NCI-H1694 treated with DMSO at 0.1 percent for 48 hours (cell line): ENCODE data around the gene TDRD10.
A peak's percentile ranks its signal among the peaks of the same experiment; 100 is the strongest.
"Not testable (repeated sequence)": the region's sequence is repeated elsewhere in the genome, so short reads cannot be mapped to it uniquely, and the experiment has no call there.

Source experiments
- DNase-seq: peaks from one replicate; lab custom pipeline; 2025; lab: John Stamatoyannopoulos, UW

Gene TDRD10

GRCh38 chr1:154479764-154480421 lies 22.1 kb upstream of the TDRD10 start:
- peak; percentile 98 for DNase-seq

DNA sequence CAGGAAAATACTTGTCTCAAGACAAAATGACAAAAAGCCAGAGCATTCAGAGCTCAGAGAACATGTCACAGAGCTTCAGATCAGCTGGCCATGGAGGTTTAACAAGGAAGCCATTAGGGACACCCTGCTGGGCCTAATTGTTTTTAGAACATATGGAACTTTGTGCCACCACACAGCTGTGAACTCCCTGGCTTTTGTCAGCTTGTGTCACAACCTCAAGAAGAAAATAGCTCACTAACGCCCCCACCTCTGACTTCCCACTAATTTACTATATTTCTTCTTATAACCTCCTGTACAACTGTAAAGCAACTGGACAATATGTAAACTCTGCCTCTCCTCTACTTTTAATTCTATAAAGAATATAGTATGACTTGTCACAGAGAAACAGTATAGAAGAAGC lies 21.0 kb upstream of the TDRD10 start:
- peak; percentile 99 for DNase-seq

DNA sequence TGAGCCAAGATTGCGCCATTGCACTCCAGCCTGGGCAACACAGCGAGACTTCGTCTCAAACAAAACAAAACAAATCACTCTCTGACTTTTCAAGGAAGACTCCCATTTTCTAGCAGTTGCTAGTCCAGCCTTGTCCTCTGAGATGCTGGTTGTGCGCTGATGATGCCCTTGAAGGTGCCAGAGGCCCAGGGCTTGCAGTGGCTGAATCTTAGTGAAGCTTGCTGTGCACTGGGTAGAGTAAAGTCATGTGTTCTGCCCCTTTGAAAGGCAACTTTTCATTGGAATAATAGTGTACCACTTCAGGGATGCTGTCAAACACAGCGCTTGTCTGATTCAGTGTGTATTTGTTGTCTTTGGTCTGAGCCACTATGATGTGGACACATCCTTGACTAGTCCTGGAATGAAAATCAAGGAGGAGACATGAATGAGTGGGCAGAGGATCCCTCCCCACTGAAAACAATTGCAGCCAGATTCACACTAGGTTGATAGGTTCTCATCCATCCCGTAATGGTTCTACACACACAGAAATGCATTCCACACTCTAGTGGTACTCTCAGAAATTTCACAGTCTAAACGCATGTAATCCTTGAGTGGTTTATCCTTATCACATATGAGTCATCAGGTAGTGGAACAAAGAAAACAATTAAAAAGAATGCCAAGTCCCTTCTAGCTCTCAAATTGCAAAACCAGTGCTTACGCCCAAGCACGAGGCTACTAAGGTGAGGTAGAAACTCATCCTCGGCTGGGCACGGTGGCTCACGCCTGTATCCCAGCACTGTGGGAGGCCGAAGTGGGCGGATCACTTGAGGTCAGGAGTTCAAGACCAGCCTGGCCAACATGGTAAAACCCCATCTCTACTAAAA lies 17.8 kb upstream of the TDRD10 start:
- DNase-seq, result no peak

GRCh38 chr1:154485106-154485505 lies 16.9 kb upstream of the TDRD10 start:
- DNase-seq, result no peak

GRCh38 chr1:154485910-154486496 lies 16.0 kb upstream of the TDRD10 start:
- DNase-seq, result peak; percentile 36

DNA sequence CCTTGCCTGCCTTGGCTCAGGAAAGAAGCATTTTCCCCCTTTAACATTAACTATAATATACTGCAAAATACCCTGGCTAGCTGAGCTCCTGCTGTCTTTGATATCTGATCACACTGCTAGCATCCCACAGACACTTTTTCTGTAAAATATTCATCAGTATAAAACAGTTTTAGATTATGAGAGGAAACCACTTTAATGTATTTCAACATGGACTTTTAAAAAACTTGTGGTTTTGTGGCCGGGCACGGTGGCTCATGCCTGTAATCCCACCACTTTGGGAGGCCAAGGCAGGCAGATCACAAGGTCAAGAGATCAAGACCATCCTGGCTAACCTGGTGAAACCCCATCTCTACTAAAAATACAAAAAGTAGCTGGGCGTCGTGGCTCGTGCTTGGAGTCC lies 15.3 kb upstream of the TDRD10 start:
- DNase-seq, result not testable (repeated sequence)

- no peak for DNase-seq
Observed at GRCh38 chr1:154488922-154489321, 13.1 kb upstream of the TDRD10 start.

DNA sequence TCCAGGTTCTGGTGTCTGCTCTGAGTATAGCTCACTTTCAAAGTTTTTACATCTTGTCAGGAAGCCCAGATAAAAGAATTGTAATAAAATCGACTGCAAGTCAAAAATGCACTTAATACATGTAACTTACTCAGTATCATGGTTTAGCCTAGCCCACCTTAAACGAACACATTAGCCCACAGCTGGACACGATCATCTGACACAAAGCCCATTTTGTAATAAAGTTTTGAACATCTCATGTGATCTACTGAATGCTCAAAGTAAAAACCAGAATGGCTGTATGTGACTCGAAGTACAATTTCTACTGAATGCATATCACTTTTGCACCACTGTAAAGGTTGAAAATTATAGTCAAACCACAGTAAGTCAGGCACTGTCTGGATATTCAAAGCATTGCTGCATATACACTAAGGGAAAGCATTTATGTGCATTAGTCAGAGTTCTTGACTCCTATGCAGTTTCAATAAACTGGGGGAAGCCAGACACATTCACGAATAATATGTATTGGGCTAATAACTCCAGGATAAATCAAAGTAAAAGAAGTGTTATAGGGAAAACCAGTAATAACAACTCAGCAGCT lies 12.2 kb upstream of the TDRD10 start:
- no peak for DNase-seq

GRCh38 chr1:154490317-154490716 lies 11.7 kb upstream of the TDRD10 start:
- no peak for DNase-seq

- no peak for DNase-seq
Observed at GRCh38 chr1:154492115-154492514, 9.9 kb upstream of the TDRD10 start.

GRCh38 chr1:154493276-154493675 lies 8.7 kb upstream of the TDRD10 start:
- DNase-seq, result no peak

GRCh38 chr1:154495496-154496273 lies 6.3 kb upstream of the TDRD10 start:
- no peak for DNase-seq

DNA sequence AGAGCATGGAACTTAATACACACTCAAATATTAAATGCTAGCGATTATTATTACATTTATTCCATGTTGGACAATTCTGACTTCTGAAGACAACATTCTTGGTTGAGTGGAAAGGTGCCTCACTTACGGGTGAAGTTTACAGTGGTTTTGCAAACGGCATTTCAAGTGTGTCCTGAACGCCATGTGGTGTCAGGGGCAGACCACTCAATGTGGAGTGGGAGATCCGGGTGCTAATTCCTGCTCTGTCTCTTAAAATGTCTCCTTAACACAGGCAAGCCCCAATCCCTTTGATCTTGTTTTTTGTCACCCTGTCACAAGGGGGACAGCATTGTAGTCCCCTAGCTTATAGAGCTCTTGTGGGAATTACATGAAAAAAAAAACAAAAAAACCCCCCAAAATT lies 5.6 kb upstream of the TDRD10 start:
- no peak for DNase-seq

GRCh38 chr1:154497026-154497806 lies 4.8 kb upstream of the TDRD10 start:
- DNase-seq, result no peak

- DNase-seq, result no peak
Observed at GRCh38 chr1:154499446-154499845, 2.6 kb upstream of the TDRD10 start.

GRCh38 chr1:154500533-154500932 lies 1.5 kb upstream of the TDRD10 start:
- no peak for DNase-seq

DNA sequence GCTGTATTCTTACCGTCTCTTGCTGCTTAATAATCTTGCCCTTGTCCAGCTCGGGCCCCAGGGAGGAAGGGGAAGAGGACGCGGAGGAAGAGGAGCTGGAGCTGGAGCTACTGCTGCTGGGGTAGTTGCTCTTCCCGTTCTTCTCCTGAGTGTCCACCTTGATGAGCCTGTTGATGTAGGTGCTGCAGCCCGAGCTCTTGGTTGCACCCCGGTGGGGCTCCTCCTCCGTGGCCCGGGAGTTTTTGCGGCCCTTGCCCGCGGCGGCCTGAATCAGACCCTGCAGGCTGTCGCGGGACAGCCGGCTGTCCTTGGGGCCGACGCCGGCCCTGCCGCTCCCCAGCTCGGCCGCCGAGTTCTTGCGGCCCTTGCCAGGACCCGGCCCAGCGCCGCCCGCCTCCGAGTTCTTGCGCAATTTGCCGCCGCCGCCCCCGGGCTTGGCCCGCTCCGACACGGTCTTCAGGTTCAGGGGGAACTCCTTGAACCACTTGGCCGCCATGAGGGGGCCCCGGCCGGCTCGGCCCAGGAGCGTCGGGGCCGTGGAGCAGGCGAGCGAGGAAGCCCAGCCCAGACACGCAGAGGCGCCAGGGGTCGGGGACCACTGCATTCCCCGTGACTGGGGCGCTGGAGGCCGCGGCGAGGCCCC lies 475 bp upstream of the TDRD10 start:
- no peak for DNase-seq

- no peak for DNase-seq
Observed at GRCh38 chr1:154502744-154503115, 711 bp downstream of the TDRD10 start.

- DNase-seq, result no peak
Observed at GRCh38 chr1:154503898-154504297, 1.9 kb downstream of the TDRD10 start.

GRCh38 chr1:154512760-154513159 lies 10.7 kb downstream of the TDRD10 start:
- no peak for DNase-seq

GRCh38 chr1:154514066-154514553 lies 12.1 kb downstream of the TDRD10 start:
- DNase-seq, result no peak
